BJ (cell line): ENCODE results near the gene CFTR. TPM values are rescaled to one million over a fixed set of nuclear protein-coding genes. Genes with fewer than 3 reads are reported as not detected.
"Not testable (repeated sequence)": the region's sequence is repeated elsewhere in the genome, so short reads cannot be mapped to it uniquely, and the experiment has no call there.

Experiments
- CTCF ChIA-PET: fragments of 350-600 bp; formaldehyde crosslinking; extraction: SDS; loops from one replicate; lab custom pipeline; 2021; ENCODE audit warnings: antibody characterized with exemption, inconsistent platforms; lab: Yijun Ruan, JAX
- POLR2A ChIA-PET: fragments of 300-600 bp; sonication (Branson Sonifier 250); formaldehyde crosslinking; extraction: SDS; loops from one replicate; lab custom pipeline; 2021; ENCODE audit warnings: antibody characterized with exemption; lab: Charles Lee
- DNase-seq: peaks from one replicate; pipeline ENCODE4 v3.0.0-alpha.2; 2011; ENCODE audit warnings: low read depth
- H3K27me3 ChIP-seq: 2 replicates; pipeline ENCODE4 v1.6.0; 2011; ENCODE audit warnings: low read length; ENCODE audit not compliant: control insufficient read depth, insufficient read depth
- H3K36me3 ChIP-seq: 2 replicates; pipeline ENCODE4 v1.5.1; 2011; ENCODE audit warnings: low read length; ENCODE audit not compliant: control insufficient read depth, insufficient read depth
- H3K4me3 ChIP-seq: 2 replicates; pipeline ENCODE4 v1.5.1; 2011; ENCODE audit warnings: low read depth, mild to moderate bottlenecking, control low read depth, low read length
- polyA plus RNA-seq: library from polyadenylated mRNA; depleted of rRNA; stranded (reverse); fragments of >200 nt; gene quantifications from 2 replicates; pipeline ENCODE4 v1.2.3, GENCODE V29; 2011
- TF ChIP-seq, protein P1 (sequence below): IDR thresholded peaks from 2 replicates; pipeline ENCODE4 v1.5.1; 2011; ENCODE audit warnings: low read depth, mild to moderate bottlenecking, control low read depth, inconsistent platforms, low read length, moderate library complexity; ENCODE audit not compliant: insufficient read depth

Gene CFTR
- polyA plus RNA-seq, 1 experiment, result not detected

DNA sequence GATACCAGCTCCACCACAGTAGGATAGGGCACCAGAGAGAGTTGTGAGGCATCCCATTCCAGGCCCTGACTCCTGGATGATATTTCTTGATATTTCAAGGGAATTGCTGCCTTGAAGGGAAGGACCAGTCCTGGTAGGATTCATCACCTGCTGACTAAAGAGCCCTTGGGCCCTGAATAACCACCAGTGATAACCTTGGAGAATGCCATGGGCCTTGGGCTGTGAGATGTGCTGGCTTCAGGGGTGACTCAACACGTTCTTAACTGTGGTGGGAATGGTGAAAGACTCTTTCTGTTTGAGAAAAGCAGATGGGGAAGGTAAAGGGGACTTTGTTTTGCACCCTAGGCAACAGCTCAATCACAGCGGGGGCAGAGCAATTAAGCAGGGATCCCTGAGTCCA lies 31.2 kb upstream of the CFTR start:
- DNase-seq, result no peak
- Histone ChIP-seq H3K27me3 (0 out of 2 replicates have a peak, but pooled peaks cover under 1% of the 10 kb centered on the region), H3K36me3 (no peaks in the 10 kb centered on the region), H3K4me3 (no peak overlapping the region)
- POLR2A ChIA-PET, result no interaction called here
- CTCF ChIA-PET, result interaction anchor here (2.0 kb wide), 1 partner anchor 10 kb away, joined by 6 read pairs; no protein-coding TSS in a partner anchor
- TF ChIP-seq, protein P1, sequence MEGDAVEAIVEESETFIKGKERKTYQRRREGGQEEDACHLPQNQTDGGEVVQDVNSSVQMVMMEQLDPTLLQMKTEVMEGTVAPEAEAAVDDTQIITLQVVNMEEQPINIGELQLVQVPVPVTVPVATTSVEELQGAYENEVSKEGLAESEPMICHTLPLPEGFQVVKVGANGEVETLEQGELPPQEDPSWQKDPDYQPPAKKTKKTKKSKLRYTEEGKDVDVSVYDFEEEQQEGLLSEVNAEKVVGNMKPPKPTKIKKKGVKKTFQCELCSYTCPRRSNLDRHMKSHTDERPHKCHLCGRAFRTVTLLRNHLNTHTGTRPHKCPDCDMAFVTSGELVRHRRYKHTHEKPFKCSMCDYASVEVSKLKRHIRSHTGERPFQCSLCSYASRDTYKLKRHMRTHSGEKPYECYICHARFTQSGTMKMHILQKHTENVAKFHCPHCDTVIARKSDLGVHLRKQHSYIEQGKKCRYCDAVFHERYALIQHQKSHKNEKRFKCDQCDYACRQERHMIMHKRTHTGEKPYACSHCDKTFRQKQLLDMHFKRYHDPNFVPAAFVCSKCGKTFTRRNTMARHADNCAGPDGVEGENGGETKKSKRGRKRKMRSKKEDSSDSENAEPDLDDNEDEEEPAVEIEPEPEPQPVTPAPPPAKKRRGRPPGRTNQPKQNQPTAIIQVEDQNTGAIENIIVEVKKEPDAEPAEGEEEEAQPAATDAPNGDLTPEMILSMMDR, result no peak

DNA sequence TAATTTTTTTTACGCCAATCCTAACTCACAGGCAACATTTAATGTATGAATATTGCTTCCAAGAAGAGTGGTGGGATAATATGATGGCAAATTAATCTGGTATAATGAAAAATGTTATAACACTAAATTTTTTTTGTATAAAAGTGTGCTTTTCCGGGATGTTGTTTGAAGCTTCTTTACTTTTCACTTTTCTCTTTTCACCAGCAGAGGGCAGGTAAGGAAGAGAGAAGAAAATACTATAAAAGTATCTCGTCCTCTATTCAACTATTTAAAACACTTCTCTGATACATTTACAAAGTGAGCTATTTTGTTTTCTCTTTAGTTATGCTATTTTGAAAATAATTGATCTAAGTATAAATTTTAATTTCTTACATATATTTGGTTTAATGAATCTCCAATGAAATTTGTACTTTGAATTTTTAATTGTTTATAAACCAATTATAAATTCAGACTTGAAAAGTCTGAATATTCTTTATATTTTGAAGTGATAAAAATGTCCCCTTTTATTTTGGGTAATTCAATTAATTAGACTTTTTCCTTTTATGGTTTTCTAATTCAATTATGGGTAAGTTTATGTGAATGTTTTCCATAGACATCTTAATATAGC lies 20.7 kb upstream of the CFTR start:
- ChIA-PET POLR2A (interaction anchor here (0.7 kb wide), 1 partner anchor 16 kb away, joined by 3 read pairs; no protein-coding TSS in a partner anchor), CTCF (interaction anchor here (0.6 to 3.6 kb wide), 15 partner anchors 11 to 546 kb away, joined by 3 to 29 read pairs (median 4); no protein-coding TSS in a partner anchor)
- DNase-seq, result peak; percentile 2
- Histone ChIP-seq H3K36me3 (no peaks in the 10 kb centered on the region), H3K27me3 (no peaks in the 10 kb centered on the region), H3K4me3 (no peak overlapping the region)
- TF ChIP-seq, protein P1, result peak; percentile 64

DNA sequence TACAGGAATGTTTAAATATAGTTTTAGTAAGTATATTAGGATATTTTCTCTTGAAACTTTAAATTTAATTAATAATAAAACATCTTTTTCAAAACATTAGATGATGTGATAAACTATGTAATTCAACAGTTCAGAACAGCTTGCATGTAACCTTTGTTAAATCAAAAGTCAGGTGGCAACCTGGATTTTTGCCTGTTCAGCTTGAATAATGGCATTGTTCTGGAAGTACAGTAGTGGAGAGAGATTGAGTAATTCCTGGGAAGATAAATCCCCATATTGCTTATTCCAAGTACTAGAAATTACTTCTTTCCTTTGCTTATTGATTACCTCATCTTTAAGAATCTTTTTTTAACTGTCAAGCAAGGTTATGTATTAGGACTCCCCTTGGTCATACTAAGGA lies 20.1 kb upstream of the CFTR start:
- H3K36me3 ChIP-seq, result no peaks in the 10 kb centered on the region
- POLR2A ChIA-PET, result interaction anchor here (0.7 kb wide), 1 partner anchor 15 kb away, joined by 3 read pairs; no protein-coding TSS in a partner anchor
- CTCF ChIA-PET, result interaction anchor here (1.1 to 3.6 kb wide), 7 partner anchors 11 to 257 kb away, joined by 4 to 29 read pairs (median 6); no protein-coding TSS in a partner anchor
- no peak for DNase-seq
- TF ChIP-seq, protein P1, result no peak
- H3K4me3 ChIP-seq, result no peak overlapping the region
- H3K27me3 ChIP-seq, result no peaks in the 10 kb centered on the region

DNA sequence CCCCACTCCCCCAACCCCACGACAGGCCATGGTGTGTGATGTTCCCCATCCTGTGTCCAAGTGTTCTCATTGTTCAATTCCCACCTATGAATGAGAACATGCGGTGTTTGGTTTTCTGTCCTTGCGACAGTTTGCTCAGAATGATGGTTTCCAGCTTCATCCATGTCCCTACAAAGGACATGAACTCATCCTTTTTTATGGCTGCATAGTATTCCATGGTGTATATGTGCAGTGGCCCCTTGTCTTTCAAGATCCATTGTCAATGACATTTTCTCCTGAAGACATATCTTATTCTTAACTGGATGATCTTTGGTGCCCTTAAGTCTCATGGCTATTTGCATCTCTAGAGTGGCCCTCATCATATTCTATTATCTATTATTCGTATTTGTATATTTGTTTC lies 19.0 kb upstream of the CFTR start:
- CTCF ChIA-PET, H3K4me3 ChIP-seq, H3K27me3 ChIP-seq, DNase-seq, POLR2A ChIA-PET, H3K36me3 ChIP-seq: not testable (repeated sequence)

DNA sequence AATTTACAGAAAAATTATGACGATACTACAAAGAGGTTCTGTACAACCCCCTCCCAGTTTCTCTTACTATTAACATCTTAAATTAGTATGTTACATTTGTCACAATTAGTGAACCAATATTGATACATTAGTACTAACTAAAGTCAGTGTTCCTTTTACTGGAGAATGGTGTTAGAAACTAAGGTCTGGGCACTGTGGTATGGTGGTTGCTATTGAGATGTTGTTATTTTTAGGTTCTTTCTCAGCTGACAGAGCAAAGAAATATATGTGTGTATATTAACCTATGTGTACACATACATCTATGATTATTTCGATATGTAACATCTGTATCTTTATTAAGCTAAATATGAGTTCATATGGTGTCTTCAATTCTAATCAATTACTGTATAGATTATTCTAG lies 11.7 kb upstream of the CFTR start:
- H3K27me3 ChIP-seq, result no peaks in the 10 kb centered on the region
- DNase-seq, result no peak
- CTCF ChIA-PET, result no interaction called here
- TF ChIP-seq, protein P1, result no peak
- H3K4me3 ChIP-seq, result no peak overlapping the region
- POLR2A ChIA-PET, result no interaction called here
- no peaks in the 10 kb centered on the region for H3K36me3 ChIP-seq

DNA sequence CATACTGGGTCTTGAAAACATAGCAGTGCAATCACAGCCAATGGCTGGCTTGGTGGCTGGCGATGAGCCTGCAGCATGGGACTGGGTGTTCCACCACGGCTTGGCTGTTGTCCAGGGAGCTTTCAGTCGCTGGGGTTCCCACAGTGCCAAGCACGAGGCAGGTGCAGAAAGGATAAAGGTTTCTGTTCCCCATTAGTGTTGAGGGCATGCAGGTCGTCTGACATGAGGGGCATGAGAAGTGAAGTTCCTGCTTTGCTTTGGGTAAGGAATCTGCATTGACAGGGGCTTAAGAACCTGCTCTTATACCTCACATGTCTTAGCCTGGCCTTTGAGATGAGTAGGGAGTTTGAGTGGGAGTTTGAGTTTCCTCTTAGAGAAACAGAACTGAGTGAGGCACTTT lies 9.0 kb upstream of the CFTR start:
- H3K27me3 ChIP-seq, result no peaks in the 10 kb centered on the region
- no peak for DNase-seq
- ChIA-PET CTCF (interaction anchor here (1.3 kb wide), 1 partner anchor 12 kb away, joined by 3 read pairs; no protein-coding TSS in a partner anchor), POLR2A (no interaction called here)
- no peaks in the 10 kb centered on the region for H3K36me3 ChIP-seq
- H3K4me3 ChIP-seq, result no peak overlapping the region
- TF ChIP-seq, protein P1, result no peak
